HG03103 (cell line): ENCODE results near the gene ETV6.
"Not testable (repeated sequence)": the region's sequence is repeated elsewhere in the genome, so short reads cannot be mapped to it uniquely, and the experiment has no call there.

ENCODE experiments used
- ATAC-seq: cut with Tn5 transposase; IDR thresholded peaks from one replicate; pipeline ENCODE4 v1.9.1; 2021; ENCODE audit warnings: low read depth; ENCODE audit not compliant: unreplicated experiment

The ETV6 gene

DNA sequence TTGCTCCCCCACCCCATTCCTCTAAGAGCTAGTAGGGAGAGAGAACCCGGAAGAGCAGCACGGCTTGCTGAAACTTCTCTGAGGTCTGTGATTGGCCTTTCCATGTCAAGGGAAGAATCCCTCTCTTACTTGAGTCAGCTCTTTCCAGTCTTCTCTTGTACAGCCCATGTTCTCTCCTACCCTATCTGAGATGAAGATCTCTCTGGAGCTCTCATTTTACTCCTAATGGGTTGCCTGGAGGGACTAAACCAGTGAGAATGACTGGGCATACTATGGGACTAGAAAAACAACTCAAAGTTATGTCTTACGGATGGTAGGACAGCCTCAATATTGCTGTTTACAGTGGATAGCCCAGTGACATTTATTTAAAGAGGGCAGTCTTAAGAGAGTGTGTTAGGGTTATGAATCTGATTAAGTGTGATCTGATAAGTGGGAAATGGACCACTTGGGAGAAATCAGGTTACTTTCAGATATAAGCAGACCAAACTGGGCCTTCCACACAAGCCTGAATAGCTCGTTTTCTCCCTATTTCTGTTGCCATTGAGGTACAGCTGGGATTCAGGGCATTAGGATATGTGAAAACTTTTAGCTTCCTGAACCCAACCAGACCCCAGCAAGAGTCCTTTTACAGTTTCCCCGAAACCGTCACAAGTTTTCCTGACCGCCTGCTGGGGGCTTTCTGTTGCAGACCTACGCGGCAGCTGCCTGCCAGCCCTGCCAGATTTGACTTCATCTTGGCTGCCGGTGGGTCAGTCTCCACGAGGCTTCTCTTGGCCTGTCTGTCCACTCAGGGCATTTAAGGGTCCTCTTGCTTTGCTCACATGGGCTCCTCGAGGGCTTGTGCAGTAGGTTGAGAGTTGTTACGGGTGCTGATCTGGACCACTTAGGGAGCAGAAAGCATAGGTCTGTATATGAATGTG lies 16.9 kb downstream of the ETV6 start:
- ATAC-seq, result no peak

GRCh38 chr12:11667171-11667570 lies 17.7 kb downstream of the ETV6 start:
- ATAC-seq, result no peak

DNA sequence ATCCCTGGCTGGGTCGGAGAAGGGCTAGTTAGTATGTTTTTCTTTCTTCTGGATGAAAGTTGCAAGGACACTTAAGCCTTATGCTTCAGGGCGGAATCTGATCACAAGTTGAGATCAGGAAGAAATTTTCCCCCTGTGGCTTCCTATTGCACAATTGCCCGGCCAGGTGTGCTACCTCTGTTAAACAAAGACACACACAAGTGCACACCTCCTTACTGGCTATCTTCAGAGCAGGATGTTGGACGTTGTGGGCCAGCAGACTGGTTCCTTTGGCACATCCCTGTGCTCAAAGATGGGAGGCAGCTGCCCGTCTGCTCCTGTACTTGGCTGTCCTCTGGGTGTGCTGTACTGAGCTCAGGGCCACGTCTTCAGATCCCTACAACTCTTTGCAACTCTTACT lies 19.1 kb downstream of the ETV6 start:
- ATAC-seq, result no peak

DNA sequence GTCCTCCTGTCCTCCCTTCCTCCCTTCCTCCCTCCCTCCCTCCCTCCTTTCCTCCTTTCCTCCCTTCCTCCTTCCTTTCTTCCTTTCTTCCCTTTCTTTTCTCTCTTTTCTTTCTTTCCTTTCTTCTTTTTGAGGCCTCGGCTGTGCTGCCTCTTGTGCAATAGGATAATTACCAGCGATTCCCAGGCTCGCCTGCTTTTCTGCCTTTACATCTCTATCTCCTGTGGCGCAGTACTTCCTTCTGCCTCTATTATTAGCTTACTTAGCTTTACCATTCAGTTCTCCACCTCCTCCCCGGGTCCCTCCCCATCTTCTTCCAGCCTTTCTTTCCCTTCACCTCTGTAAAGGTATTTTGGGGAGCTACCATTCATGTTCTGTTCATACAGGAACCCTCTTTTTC lies 19.9 kb downstream of the ETV6 start:
- ATAC-seq, result no peak

DNA sequence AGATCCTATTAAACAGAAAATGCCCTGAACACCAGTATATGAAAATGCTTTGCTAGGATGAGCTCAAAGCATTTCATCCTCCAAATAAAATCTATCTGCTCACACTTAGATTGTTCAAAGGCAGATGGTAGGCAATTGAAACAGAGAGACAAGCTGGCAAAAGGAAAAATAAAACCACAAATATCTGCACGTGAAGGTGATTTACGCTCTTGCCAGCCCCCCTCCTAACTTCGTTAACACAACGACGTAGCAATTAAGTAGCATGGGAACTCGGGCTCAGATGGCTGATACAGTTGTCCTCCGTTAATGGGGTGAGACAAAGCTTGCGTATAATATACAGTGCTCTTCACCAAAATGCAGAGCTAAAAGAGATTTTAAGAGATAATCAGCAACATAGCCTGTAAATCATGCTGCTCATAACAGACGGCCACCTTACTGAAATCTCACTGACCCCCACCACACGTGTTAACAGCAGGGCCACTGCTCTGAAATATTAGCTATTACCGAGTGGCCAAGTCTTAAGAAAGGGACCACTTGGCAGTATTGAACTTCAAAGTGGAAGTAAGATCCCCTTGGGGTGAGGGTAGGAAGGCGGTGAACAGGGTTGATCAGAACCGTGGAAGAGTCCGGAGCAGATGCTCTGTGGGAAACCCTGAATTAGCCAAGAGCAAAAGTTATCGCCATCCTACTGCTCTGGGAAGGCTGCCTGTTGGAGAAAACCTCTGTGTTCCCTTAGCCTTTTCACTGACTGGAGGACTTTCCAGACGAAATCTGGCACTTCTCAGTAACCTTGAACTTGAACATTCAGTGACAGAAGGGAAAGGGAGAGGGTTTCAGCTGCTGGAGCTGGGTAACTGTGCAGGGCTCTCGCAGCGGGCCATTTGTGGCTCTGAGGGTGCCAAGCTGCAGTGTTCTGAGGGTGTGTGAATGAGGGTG lies 23.1 kb downstream of the ETV6 start:
- ATAC-seq, result no peak

DNA sequence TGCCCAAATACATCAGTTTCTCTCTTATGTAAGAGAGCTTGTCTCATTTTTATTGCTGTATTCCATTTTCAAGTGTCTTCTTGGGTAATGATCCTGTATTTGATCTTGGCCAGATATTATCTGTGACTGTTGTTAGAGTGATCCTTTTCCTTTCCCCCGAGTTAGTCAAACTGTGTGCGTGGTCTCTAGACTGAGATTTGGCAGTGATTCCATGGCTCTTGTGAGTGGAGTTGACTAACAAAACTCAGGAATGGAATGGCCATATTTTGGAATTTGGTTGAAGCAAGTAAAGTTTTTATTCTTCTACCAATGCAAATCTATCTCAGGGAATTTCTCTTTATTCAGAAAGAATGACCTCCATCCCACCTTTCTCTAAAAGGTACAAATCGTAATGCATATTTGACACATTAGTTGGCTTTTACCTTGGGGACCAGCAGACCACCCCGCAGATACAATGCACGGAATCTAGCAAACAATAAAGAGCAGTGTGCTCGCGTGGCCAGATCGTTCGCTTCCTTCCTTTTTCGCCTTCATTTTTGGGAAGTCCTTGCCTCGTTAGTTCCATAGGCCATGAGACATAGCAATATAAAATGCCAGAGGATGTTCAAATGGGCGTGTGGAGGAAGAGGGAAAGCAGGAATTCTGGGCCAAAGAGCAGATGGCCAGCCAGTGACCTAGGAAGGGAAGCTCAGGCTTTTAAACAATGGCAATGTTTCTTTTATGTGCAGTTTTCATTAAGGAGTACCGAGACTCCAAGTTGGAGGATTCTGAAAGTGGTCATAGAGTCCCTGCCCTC lies 24.4 kb downstream of the ETV6 start:
- no peak for ATAC-seq

- no peak for ATAC-seq
These were observed 25.5 kb downstream of the ETV6 start for GRCh38 chr12:11674894-11675390.

DNA sequence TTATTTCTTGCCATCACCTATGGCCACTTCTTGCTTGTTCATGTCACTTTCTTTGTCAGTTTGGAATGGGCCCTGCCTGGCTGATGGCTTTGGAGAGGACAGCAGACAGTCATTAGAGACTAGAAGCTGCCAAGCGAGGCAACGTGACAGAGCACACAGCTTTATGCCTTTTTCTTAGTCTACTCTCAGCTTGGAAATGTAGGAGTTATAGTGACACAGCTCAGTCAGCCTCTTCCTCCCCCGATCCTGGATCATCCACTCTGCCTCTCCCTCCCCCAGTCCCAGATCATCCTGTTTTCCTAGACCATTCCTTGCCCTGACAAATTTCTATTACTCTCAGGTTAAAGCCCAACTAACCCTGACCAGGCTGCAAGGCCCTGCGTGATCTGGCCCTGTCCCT lies 26.6 kb downstream of the ETV6 start:
- no peak for ATAC-seq

GRCh38 chr12:11677093-11677492 lies 27.6 kb downstream of the ETV6 start:
- no peak for ATAC-seq

GRCh38 chr12:11677752-11678151 lies 28.3 kb downstream of the ETV6 start:
- ATAC-seq, result no peak

- ATAC-seq, result no peak
These were observed 29.3 kb downstream of the ETV6 start for GRCh38 chr12:11678781-11679180.

DNA sequence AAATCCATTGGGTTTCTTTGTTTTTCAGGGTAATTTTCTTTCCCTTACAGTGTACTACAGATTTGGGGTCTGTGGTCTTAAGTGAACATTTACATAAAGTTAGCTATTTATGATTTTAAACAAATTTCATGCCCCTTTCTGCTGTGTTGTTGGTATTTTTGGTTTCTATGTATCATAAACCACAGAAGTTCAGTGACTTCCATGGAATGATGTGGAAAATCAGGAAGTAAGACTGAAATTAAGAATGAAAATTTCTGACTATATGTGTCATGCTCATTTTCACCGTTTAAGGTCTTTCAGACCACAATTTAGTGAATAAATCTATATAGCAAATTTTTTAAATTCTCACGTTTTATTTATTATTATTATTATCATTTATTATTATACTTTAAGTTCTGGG lies 31.7 kb downstream of the ETV6 start:
- ATAC-seq, result no peak

DNA sequence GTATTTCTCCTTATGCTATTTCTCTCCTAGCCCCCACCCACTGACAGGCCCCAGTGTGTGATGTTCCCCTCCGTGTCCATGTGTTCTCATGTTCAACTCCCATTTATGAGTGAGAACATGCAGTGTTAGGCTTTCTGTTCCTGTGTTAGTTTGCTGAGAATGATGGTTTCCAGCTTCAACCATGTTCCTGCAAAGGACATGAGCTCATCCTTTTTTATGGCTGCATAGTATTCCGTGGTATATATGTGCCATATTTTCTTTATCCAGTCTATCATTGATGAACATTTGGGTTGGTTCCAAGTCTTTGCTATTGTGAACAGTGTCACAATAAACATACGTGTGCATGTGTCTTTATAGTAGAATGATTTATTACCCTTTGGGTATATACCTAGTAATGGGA lies 32.2 kb downstream of the ETV6 start:
- ATAC-seq, result not testable (repeated sequence)

DNA sequence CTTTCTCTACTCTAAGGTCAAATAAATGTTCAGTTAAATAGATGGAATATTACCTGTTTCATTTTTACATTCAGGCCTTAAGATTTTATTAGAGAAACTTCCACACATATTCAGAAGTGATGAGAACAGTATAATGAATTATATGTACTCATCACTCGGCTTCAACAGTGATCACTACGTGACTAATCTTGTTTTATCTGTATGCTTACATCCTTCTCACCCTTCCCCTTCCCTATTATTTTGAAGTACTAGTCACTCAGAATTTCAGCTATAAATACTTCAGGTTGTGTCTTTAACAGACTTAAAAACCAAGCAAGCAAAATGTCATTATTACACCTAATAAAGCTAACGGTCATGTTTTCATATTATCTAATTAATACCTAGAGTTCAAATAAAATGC lies 34.9 kb downstream of the ETV6 start:
- ATAC-seq, result no peak

- ATAC-seq, result no peak
These were observed 35.3 kb downstream of the ETV6 start for GRCh38 chr12:11684811-11685210.

GRCh38 chr12:11685316-11685715 lies 35.8 kb downstream of the ETV6 start:
- no peak for ATAC-seq

DNA sequence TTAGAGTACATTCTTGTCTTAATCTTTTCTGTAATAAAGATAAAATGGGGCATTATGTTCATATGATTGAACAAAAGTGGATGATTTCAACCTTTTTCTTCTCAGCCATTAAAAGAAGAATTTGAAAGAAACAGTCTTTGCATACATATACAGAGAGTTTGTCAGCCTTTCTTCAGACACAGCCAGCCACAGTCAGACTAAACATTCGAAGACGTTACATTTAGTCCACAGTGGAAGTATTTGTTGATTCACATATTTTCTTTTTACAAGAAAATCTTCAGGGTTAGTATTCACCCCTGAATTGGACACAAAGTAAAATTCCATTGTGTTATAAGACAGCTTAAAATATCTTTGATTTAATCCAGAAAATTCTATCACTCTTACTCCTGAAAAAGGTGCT lies 36.2 kb downstream of the ETV6 start:
- no peak for ATAC-seq

DNA sequence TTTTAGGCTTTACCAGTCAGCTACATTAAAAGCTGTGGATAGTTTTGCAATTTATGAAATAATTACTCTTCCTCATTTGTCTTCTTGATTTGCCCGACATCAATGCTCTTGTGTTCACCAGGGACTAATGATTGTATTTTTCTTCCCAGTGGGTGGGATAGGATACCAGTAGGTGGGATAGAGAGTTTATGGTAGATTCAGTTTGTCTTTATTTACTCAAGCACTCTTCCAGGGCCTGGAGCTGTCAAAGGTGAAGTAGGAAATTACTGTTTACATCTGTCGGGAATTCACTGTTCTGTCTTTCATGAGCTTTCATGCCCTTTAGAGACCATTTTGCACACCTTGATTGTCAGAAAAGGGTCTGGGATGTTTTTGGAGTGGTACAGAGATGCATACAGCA lies 36.6 kb downstream of the ETV6 start:
- no peak for ATAC-seq

GRCh38 chr12:11687528-11687927 lies 38.1 kb downstream of the ETV6 start:
- ATAC-seq, result no peak

GRCh38 chr12:11688379-11688778 lies 38.9 kb downstream of the ETV6 start:
- ATAC-seq, result no peak

- ATAC-seq, result no peak
These were observed 39.4 kb downstream of the ETV6 start for GRCh38 chr12:11688831-11689230.
